GM23338 (cell line): Measurements from ENCODE around the gene SMIM31.

Experiments
- EZH2 ChIP-seq: fragments of 200-600 bp; sonication (generic); IDR thresholded peaks from one replicate; pipeline ENCODE4 v1.8.0; 2017; ENCODE audit warnings: antibody characterized with exemption, mild to moderate bottlenecking, low read depth; ENCODE audit not compliant: unreplicated experiment
- JUNB ChIP-seq: IDR thresholded peaks from one replicate; pipeline ENCODE4 v1.6.1; 2016; ENCODE audit warnings: antibody characterized with exemption; ENCODE audit not compliant: unreplicated experiment
- POLR2AphosphoS5 ChIP-seq: IDR thresholded peaks from 2 replicates; pipeline ENCODE4 v1.6.1; 2016; ENCODE audit warnings: antibody characterized with exemption, low read depth
- STAT1 ChIP-seq: IDR thresholded peaks from one replicate; pipeline ENCODE4 v1.6.1; 2016; ENCODE audit warnings: antibody characterized with exemption; ENCODE audit not compliant: unreplicated experiment
- TF ChIP-seq, protein P1 (sequence below), 2 experiments: fragments of 200-600 bp in 1 of 2; sonication (generic) in 1 of 2; conservative IDR thresholded peaks; 2 replicates each; pipeline versions ENCODE4 v1.5.1 to v1.6.1; 2016 to 2017; ENCODE audit warnings: antibody characterized with exemption in 2 of 2, low read depth in 2 of 2, mild to moderate bottlenecking in 2 of 2, moderate library complexity in 1 of 2
- TF ChIP-seq, protein P2 (sequence below): IDR thresholded peaks from one replicate; pipeline ENCODE4 v1.6.1; 2018; ENCODE audit warnings: antibody characterized with exemption; ENCODE audit not compliant: unreplicated experiment

DNA sequence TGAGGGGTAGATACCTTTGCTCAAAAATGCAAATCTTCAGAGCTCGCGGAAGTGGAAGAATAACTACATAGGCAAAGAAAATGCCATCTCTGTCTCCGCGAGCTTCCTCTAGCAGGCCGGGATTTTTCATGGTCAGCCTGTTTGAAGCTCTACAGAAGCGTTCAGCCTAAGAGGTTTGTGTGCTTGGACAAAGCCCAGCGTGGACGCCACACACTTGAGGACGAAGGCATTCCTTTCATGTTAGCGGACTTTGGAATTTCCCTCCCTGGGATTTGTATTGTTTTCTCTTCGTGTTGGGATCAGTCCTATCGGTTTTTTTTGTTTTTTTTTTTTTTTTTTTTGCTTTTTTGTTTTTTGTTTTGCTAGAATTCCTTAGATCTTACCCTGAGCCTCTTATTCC, 53.7 kb downstream of the SMIM31 start:
- TF ChIP-seq, protein P1, sequence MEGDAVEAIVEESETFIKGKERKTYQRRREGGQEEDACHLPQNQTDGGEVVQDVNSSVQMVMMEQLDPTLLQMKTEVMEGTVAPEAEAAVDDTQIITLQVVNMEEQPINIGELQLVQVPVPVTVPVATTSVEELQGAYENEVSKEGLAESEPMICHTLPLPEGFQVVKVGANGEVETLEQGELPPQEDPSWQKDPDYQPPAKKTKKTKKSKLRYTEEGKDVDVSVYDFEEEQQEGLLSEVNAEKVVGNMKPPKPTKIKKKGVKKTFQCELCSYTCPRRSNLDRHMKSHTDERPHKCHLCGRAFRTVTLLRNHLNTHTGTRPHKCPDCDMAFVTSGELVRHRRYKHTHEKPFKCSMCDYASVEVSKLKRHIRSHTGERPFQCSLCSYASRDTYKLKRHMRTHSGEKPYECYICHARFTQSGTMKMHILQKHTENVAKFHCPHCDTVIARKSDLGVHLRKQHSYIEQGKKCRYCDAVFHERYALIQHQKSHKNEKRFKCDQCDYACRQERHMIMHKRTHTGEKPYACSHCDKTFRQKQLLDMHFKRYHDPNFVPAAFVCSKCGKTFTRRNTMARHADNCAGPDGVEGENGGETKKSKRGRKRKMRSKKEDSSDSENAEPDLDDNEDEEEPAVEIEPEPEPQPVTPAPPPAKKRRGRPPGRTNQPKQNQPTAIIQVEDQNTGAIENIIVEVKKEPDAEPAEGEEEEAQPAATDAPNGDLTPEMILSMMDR (conservative IDR thresholded peaks at IDR 0.05; ENCODE audit: low read depth in 2 of 2): no peak
- TF ChIP-seq POLR2AphosphoS5 (no peak), JUNB (no peak), STAT1 (no peak), EZH2 (no peak)
- TF ChIP-seq, protein P2, sequence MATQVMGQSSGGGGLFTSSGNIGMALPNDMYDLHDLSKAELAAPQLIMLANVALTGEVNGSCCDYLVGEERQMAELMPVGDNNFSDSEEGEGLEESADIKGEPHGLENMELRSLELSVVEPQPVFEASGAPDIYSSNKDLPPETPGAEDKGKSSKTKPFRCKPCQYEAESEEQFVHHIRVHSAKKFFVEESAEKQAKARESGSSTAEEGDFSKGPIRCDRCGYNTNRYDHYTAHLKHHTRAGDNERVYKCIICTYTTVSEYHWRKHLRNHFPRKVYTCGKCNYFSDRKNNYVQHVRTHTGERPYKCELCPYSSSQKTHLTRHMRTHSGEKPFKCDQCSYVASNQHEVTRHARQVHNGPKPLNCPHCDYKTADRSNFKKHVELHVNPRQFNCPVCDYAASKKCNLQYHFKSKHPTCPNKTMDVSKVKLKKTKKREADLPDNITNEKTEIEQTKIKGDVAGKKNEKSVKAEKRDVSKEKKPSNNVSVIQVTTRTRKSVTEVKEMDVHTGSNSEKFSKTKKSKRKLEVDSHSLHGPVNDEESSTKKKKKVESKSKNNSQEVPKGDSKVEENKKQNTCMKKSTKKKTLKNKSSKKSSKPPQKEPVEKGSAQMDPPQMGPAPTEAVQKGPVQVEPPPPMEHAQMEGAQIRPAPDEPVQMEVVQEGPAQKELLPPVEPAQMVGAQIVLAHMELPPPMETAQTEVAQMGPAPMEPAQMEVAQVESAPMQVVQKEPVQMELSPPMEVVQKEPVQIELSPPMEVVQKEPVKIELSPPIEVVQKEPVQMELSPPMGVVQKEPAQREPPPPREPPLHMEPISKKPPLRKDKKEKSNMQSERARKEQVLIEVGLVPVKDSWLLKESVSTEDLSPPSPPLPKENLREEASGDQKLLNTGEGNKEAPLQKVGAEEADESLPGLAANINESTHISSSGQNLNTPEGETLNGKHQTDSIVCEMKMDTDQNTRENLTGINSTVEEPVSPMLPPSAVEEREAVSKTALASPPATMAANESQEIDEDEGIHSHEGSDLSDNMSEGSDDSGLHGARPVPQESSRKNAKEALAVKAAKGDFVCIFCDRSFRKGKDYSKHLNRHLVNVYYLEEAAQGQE: no peak
